Measurements from ENCODE around the gene NETO1.

- TF ChIP-seq EP300 (IDR thresholded peaks at IDR 0.05; ENCODE audit: low read depth) (no peak), POLR2A (IDR thresholded peaks at IDR 0.05) (no peak), POLR2AphosphoS5 (IDR thresholded peaks at IDR 0.05) (no peak), CTCF (IDR thresholded peaks at IDR 0.05) (no peak)
Observed at GRCh38 chr18:72820571-72820970, 47.2 kb downstream of the NETO1 start.

All from transverse colon (tissue), 4 donors.